SK-MEL-5 (cell line): ENCODE measurements around the gene NUMBL. TPM values are rescaled to one million over a fixed set of nuclear protein-coding genes. Genes with fewer than 3 reads are reported as not detected.
A peak's percentile ranks its signal among the peaks of the same experiment; 100 is the strongest.

Experiments used
- DNase-seq: peaks from one replicate; pipeline ENCODE4 v3.0.0-alpha.2; 2016; ENCODE audit warnings: low read depth, low spot score
- in situ Hi-C: cut with HindIII; loops from 2 replicates; pipeline ENCODE4 v1.10.0; 2016; ENCODE audit warnings: low sequenced_read_pairs, high pct_unique_total_duplicates, low pct_unique_long_range_greater_than_20kb
- total RNA-seq: library from RNA; depleted of rRNA; stranded (reverse); fragments of >200 nt; shearing (Covaris generic); gene quantifications from 2 replicates; pipeline ENCODE4 v1.2.3, GENCODE V29; 2014

NUMBL gene
- total RNA-seq, 1 experiment from 2014 or later = 6.3 TPM

- DNase-seq = no peak
- in situ Hi-C loops = no loop called here
Observed at GRCh38 chr19:40697007-40697406, 6.6 kb upstream of the NUMBL start.

GRCh38 chr19:40695881-40696280 lies 5.4 kb upstream of the NUMBL start:
- DNase-seq = no peak
- in situ Hi-C loops = no loop called here

GRCh38 chr19:40693896-40694295 lies 3.4 kb upstream of the NUMBL start:
- DNase-seq = no peak
- in situ Hi-C loops = no loop called here

GRCh38 chr19:40693150-40693788 lies 2.8 kb upstream of the NUMBL start:
- in situ Hi-C loops = no loop called here
- DNase-seq = no peak

GRCh38 chr19:40692212-40692551 lies 1.7 kb upstream of the NUMBL start:
- in situ Hi-C loops = no loop called here
- no peak for DNase-seq

GRCh38 chr19:40691421-40692211 lies 1.2 kb upstream of the NUMBL start:
- DNase-seq = no peak
- in situ Hi-C loops = no loop called here

- peak; percentile 88 for DNase-seq
- in situ Hi-C loops = no loop called here
Observed at GRCh38 chr19:40690693-40691420, 406 bp upstream of the NUMBL start.

GRCh38 chr19:40689339-40690049 lies 957 bp downstream of the NUMBL start:
- no peak for DNase-seq
- in situ Hi-C loops = no loop called here

- DNase-seq = no peak
- in situ Hi-C loops = no loop called here
Observed at GRCh38 chr19:40688987-40689338, 1.5 kb downstream of the NUMBL start.

GRCh38 chr19:40688309-40688708 lies 2.1 kb downstream of the NUMBL start:
- in situ Hi-C loops = no loop called here
- no peak for DNase-seq

- in situ Hi-C loops = no loop called here
- DNase-seq = no peak
Observed at GRCh38 chr19:40687525-40688016, 2.9 kb downstream of the NUMBL start.

- no peak for DNase-seq
- in situ Hi-C loops = no loop called here
Observed at GRCh38 chr19:40686882-40687524, 3.4 kb downstream of the NUMBL start.

GRCh38 chr19:40685563-40685962 lies 4.9 kb downstream of the NUMBL start:
- in situ Hi-C loops = no loop called here
- no peak for DNase-seq

- in situ Hi-C loops = no loop called here
- no peak for DNase-seq
Observed at GRCh38 chr19:40685016-40685526, 5.4 kb downstream of the NUMBL start.

- in situ Hi-C loops = no loop called here
- no peak for DNase-seq
Observed at GRCh38 chr19:40684280-40684679, 6.2 kb downstream of the NUMBL start.

- no peak for DNase-seq
- in situ Hi-C loops = no loop called here
Observed at GRCh38 chr19:40683437-40683836, 7.0 kb downstream of the NUMBL start.

- in situ Hi-C loops = no loop called here
- peak; percentile 53 for DNase-seq
Observed at GRCh38 chr19:40682431-40682964, 8.0 kb downstream of the NUMBL start.
